ENCODE measurements around the gene SPEM2. TPM values are rescaled to one million over a fixed set of nuclear protein-coding genes. Genes with fewer than 3 reads are reported as not detected.
A peak's percentile ranks its signal among the peaks of the same experiment; 100 is the strongest.

Gene SPEM2
- total RNA-seq, 1 donor = under 0.01 TPM

DNA sequence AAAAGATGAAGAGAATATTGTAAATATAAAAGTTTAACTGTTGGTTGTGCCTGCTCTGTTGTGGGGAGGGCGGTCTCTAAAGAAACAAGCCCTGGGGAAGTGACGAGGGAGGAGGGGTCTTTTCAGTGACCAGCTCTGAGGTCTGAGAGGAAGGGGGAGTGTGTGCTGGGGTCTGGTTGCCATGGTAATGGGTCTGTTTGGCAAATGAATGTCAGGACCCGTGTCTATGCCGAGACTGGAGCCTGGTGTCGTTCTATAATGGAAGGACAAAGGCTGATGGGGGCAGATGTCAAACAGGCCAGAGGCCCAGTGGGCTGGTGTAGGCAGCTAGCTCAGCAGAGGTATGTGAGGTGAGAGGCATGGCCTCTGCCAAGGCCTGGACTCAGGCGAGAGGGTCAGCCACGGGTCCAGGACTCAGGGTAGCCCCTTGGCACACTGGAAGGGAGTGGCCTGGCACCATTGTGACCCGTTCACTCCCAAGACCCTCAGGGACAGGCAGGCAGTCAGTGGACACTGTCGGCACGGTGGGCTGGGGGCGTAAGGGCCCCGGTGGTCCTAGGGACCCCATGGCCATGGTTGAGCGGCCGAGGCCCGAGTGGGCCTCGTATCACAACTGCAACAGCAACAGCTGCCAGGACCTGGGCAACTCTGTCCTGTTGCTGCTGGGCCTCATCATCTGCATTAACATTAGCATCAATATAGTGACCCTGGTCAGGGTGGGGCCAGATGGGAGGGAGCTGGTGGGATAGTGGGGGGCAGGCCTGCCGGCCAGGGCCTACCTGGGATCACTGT is 5.4 kb upstream of the SPEM2 start, which contains the start of gene SPEM1:
Gene SPEM1, plus strand, starts transcription at position 506 of the 792 bp plus-strand sequence. Its CDS starts 61 bp downstream, at position 567.
- DNase-seq (ENCODE audit: low read depth in 2 of 3, low spot score in 2 of 3) = no peak

DNA sequence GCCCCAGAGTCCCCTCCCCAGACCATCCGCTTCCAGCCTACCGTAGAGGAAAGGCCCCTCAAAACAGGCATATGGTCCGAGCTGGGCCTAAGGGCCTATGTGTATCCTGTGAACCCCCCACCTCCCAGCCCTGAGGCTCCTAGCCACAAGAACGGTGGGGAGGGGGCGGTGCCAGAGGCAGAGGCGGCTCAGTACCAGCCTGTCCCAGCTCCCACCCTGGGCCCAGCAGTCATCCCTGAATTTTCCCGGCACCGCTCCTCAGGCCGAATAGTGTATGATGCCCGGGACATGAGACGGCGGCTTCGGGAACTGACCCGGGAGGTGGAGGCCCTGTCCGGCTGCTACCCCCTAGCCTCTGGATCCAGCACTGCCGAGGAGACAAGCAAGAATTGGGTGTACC is 4.2 kb upstream of the SPEM2 start:
- DNase-seq (ENCODE audit: low read depth in 2 of 3, low spot score in 2 of 3) = no peak

DNA sequence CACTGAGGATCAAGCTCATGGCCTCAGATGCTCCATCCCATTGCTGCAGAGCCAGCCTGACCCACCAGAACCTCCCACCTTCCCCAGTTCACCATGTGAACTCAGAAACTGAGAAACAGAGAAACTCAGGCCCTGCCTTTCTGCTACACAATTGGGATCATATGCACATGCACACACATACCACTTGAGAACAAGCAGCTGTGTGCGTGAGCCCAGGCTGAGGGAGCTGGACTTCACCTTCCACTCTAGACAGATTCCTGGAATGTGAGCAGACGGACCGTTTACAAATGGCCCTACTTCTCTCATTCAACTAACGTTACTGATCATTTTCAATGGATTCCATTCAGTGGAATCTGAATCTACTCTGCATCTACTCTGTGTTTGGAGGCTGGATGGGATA is 1.7 kb upstream of the SPEM2 start:
- DNase-seq (ENCODE audit: low read depth in 2 of 3, low spot score in 2 of 3) = no peak

DNA sequence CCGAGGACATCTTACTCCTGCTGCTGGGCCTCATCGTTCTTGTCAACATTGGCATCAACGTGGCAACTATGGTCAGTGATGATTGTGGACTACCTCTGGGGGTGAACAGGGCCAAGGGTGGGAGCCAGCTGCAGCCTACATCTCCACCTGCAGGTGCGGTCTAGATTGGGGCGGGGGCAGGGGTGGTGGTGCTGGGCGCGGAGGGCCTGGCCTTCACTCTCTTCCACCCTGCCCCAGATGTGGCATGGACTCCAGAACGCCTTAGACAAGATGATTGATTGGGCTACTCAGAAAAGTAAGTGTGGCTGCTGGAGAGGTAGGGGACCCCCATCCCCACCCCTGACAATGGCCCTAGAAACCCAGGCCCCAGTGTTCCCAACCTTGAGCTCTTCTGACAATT is 340 bp downstream of the SPEM2 start:
- DNase-seq (ENCODE audit: low read depth in 2 of 3, low spot score in 2 of 3) = no peak

DNA sequence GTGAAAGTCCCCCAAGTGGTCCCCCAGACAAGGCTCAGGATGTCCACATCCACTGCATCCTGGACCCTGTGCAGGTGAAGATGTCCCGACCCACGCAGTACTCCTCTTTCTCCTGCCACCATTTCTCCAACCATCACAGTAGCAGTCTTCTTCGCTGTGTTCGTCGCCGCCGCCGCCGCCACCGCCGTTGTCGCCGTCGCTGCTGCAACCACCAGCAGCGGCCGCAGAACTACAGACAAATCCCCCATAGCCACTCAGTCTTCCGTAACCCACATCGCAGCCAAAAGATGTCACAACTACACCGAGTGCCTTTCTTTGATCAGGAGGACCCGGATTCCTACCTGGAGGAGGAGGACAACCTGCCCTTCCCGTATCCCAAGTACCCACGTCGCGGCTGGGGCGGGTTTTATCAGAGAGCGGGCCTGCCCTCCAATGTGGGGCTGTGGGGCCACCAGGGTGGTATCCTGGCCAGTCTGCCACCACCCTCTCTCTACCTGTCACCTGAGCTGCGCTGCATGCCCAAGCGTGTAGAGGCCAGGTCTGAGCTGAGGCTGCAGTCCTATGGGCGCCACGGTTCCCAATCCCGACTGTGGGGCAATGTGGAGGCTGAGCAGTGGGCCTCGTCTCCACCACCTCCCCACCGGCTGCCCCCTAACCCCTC is 917 bp downstream of the SPEM2 start:
- DNase-seq (ENCODE audit: low read depth in 2 of 3, low spot score in 2 of 3) = no peak

DNA sequence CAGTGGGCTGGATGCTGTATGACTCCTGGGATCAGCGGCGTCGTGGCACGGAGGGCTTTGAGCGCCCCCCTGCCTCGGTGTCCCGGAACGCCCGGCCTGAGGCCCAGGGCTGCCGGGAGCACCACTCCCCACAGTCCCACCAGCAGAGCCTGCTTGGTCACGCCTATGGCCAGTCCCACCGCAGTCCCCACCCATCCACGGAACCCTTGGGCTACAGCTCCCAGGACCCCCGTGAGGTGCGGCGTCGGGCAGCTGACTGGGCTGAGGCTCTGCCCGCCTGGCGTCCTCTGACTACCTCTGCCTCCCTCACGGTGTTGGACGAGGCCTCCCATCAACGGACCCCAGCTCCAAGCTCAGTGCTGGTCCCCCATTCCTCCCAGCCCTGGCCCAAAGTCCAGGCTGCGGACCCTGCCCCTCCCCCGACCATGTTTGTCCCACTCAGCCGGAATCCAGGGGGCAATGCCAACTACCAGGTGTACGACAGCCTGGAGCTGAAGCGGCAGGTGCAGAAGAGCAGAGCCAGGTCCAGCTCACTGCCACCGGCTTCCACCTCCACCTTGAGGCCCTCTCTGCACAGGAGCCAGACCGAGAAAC is 1.6 kb downstream of the SPEM2 start:
- DNase-seq (ENCODE audit: low read depth in 2 of 3, low spot score in 2 of 3) = no peak

DNA sequence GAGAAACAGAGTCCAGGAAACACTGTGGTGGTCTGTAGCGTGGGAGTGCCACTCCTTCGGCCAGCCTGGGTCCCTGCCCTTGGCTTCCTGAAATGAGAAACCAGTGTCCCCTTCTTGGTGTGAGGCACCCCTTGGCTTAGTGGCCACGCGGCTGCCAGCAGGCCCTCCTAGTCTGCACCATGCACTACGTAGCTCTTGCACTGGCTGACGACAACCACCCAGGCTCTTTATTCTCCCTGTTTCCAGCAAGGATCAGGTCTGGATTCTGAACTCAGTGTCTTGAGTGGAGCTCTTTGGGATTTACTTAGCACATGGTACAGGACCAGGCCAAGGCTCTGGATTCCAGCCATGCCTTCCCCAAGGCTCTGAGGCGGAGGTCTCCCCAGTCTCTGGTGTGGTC is 2.1 kb downstream of the SPEM2 start:
- no peak for DNase-seq (ENCODE audit: low read depth in 2 of 3, low spot score in 2 of 3)

DNA sequence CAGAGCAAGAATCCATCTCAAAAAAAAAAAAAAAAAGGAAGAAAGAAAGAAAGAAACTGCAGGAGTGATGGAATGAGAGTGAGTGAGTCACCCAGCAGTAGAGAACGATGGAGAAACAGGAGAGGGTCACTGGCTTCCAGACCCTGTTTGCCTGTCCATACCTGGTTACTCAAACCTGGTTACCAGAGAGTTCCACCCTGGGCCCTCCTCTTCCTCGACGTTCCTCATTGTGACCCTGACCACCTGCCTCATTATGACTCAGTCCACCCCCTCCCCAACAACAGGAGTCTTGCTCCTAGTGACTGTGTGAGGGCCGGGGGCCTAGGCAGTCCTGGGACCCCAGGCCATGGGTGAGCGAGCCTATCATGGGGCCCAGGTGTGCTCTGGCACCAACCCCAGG is 3.1 kb downstream of the SPEM2 start, which contains the start of gene SPEM3:
Gene SPEM3, plus strand, starts transcription at position 301 of the 400 bp plus-strand sequence. Its CDS starts 46 bp downstream, at position 347.
- DNase-seq (ENCODE audit: low read depth in 2 of 3, low spot score in 2 of 3) = no peak

DNA sequence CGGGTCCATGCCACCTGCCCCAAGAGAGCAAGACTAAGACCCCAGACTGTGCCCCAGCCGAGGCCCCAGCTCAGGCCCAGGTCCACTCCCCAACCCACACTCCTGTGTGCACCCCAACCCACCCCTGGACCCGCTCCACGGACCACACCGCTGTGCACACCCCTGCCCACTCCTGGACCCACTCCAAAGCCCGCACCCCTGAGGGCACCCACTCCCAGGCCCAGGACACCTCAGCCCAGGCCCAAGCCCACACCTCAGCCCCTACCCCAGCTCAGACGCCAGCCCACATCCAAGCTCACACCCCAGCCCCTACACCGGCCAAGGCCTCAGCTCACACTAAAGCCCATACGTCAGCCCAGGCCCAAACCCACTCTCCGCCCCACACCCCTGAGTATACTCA is 4.3 kb downstream of the SPEM2 start:
- DNase-seq (ENCODE audit: low read depth in 2 of 3, low spot score in 2 of 3) = no peak

DNA sequence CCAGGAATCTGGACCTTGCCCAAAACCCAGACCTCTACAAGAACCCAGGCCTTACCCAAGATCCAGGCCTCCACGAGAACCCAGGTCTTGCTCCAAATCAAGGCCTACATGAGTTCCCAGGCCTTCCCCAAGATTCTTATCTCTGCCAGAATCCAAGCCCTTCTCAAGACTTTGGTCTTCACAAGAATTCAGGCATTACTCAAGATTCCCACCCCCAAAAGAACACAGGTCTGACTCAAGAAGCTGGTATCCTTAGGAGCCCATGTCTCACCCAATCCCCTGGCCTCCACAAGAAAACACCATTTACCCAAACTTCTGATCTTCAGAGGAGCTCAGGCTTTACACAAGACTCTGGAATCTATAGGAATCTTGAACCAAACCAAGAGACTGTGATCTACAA is 5.8 kb downstream of the SPEM2 start:
- no peak for DNase-seq (ENCODE audit: low read depth in 2 of 3, low spot score in 2 of 3)

DNA sequence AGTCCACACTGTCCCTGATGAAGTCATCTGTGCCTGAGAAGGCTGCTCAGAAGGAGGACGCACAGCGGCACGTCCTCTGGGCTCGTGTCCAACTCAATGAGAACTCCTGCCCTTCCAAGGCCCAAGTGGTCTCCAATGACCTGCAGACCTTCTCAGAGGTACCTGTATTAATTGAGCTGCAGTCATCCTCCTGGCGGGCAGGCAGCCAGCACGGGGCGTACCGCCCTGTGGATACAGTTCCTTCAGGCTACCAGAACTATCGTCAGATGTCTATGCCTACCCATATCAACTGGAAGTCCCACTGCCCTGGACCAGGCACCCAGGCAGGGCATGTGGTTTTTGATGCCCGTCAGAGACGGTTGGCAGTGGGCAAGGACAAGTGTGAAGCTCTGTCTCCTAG is 6.9 kb downstream of the SPEM2 start:
- no peak for DNase-seq (ENCODE audit: low read depth in 2 of 3, low spot score in 2 of 3)

DNA sequence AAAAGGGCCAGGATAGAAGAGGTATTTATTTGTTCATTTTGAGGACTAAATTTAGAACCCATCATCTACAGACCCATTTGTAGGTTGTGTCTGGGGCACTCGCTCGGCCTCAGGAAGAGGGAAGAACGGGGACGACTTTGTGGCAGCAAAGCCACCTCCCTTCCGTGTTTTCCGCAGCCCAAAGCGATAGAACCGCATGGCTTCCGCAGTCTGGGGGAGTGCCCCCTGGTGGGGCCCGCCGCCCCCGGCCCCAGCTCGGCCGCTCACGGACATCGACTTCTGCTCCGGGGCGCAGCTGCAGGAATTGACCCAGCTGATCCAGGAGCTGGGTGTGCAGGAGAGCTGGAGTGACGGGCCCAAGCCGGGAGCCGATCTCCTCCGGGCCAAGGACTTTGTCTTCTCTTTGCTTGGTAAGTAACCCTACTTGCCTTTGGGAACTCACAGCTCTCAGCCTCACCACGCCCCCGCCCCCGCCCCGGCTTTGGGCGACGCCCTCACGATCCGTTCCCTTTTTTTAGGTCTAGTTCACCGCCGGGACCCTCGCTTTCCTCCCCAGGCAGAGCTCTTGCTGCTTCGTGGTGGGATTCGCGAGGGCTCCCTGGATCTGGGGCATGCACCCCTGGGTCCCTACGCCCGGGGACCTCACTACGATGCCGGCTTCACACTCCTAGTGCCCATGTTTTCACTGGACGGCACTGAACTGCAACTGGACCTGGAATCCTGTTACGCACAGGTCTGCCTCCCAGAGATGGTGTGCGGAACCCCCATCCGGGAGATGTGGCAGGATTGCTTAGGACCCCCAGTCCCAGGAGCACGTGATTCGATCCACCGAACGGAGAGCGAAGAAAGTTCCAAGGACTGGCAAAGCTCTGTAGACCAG is 10.5 kb downstream of the SPEM2 start:
- DNase-seq (ENCODE audit: low read depth in 2 of 3, low spot score in 2 of 3) = peak in 2 of 3 donors; percentile 75 to 77

DNA sequence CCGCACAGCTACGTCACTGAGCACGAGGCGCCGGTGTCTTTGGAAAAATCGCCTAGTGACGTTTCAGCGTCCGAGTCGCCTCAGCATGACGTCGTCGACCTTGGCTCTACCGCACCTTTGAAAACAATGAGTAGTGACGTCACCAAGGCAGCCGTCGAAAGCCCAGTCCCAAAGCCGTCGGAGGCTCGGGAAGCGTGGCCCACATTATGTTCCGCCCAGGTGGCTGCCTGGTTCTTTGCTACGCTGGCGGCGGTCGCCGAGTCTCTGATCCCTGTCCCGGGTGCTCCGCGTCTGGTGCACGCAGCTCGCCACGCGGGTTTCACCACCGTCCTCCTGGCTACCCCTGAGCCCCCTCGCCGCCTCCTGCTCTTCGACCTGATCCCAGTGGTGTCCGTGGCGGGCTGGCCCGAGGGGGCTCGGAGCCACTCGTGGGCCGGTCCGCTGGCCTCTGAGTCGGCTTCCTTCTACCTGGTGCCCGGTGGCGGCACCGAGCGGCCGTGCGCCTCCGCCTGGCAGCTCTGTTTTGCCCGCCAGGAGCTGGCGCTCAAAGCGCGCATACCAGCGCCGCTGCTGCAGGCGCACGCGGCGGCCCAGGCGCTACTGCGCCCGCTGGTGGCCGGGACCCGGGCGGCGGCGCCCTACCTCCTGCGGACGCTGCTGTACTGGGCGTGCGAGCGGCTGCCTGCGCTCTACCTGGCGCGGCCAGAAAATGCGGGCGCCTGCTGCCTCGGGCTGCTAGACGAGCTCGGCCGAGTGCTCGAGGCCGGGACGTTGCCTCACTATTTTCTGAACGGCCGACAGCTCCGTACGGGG is 11.3 kb downstream of the SPEM2 start:
- DNase-seq (ENCODE audit: low read depth in 2 of 3, low spot score in 2 of 3) = peak; percentile 71 to 85 (median 85)

DNA sequence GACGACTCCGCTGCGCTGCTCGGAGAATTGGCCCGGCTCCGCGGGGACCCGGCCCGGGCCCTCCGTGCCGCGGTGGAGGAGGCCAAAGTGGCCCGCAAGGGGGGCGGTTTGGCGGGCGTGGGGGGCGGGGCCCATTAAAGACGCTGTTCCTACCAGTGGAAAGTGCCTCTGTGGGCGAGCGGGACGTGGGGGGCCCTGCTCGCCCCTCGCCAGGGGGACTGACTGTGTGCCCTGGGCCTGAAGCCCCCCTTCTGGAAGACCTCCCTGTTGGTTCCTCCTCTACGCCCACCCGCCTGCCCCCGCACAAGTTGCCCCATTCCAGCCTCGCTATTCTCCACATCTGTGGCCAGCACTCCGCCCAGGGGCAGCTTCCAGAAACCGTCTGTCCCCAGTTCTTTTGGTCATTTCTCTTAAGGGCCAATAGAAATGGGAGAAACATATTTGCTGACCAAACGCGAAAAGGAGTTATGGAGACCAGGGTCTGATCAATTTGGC is 12.0 kb downstream of the SPEM2 start:
- no peak for DNase-seq (ENCODE audit: low read depth in 2 of 3, low spot score in 2 of 3)

DNA sequence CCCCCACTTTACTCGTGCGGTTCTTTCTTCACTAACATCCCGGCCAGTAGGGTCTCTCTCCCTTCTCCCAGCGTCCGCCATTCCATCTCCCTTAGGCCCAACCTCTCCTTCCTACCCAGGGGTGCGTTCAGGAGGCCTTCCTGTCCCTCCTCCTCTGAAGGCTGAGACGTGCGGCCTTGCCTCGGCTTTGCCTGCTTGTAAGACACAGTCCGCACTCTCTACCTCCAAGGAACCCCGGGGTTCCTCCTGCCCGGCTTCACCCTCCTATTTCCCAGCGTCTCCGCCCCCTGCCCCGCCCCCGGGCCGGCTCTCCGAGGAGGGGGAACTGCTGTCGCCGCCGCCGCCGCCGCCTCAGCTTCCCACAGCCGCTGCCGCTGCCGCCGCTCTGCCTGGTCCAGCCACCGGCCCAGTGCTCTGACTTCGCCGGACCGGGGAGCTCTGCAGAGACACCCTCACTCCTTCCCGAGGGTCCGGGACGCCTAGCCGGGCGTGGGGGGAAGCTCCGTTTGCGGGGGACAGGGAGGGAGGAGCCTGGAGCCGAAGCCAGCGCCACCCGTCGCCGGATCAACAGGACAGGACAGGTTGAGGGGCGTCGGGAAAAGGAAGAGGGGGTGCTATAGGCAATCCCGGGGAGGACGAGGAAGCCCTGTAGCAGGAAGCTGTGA is 12.7 kb downstream of the SPEM2 start:
- peak in 2 of 3 donors; percentile 57 to 61 for DNase-seq (ENCODE audit: low read depth in 2 of 3, low spot score in 2 of 3)

DNA sequence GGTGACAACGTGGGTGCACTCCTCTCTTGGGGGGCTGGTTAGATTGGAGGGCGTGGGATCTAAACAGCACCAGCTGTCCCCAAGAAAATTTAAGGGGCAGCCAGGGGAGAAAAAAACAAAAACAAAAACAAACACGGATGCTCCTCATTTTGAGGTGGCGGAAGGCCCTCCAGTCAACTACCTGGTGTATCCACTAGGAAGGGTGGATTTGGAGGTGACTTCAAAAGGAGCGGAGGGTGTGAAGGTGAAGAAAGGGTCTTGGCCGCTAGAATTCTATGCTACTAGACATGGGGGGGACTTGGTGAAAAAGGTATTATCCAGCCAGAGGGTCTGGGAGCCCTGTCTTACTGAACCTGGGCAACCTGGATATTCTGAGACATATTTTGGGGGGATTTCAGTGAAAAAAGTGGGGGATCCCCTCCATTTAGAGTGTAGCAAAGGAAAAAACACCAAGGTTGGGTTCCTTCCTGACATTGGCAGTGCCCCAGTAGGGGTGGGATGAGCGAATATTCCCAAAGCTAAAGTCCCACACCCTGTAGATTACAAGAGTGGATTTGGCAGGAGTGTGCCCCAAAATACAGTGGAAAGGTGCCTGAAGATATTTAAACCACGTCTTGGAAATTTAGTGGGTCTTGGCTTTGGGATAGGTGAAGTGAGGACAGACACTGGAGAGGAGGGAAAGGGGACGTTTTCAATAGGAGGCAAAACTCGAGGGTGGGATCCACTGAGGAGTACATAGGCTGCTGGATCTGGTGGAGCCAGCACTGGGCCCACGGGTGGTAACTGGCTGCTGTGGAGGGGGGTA is 13.4 kb downstream of the SPEM2 start:
- DNase-seq (ENCODE audit: low read depth in 2 of 3, low spot score in 2 of 3) = no peak

DNA sequence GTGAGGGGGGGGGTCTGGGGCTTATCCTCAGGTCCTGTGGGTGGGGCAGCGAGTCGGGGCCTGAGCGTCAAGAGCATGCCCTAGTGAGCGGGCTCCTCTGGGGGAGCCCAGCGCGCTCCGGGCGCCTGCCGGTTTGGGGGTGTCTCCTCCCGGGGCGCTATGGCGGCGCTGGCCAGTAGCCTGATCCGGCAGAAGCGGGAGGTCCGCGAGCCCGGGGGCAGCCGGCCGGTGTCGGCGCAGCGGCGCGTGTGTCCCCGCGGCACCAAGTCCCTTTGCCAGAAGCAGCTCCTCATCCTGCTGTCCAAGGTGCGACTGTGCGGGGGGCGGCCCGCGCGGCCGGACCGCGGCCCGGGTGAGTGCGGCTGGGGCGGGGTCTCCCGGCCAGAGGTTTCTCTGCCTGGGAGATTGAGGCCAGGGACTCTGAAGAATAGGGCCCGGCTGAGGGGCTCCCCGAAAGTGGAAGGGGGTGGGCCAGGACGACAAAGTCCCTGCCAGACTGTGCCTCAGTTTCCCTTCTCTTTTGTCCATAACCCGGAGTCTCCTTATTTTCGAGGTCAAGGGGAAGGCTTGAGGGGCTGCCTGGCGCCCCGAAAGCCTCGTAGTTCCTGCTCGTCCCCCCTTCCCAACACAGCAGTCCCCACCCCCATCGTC is 14.2 kb downstream of the SPEM2 start, which contains the start of gene FGF11:
Gene FGF11, plus strand, starts transcription at position 51 of the 651 bp plus-strand sequence. Its CDS starts 109 bp downstream, at position 160.
- DNase-seq (ENCODE audit: low read depth in 2 of 3, low spot score in 2 of 3) = no peak
